ENCODE results near the gene CAB39. TPM values are rescaled to one million over a fixed set of nuclear protein-coding genes. Genes with fewer than 3 reads are reported as not detected.
A peak's percentile ranks its signal among the peaks of the same experiment; 100 is the strongest.

CAB39 gene
- total and polyA plus RNA-seq, 2 of the 8 experiments (the other 6 are each of a cell fraction or from before 2014, with no cell fraction given): 16.4 to 50.5 TPM

DNA sequence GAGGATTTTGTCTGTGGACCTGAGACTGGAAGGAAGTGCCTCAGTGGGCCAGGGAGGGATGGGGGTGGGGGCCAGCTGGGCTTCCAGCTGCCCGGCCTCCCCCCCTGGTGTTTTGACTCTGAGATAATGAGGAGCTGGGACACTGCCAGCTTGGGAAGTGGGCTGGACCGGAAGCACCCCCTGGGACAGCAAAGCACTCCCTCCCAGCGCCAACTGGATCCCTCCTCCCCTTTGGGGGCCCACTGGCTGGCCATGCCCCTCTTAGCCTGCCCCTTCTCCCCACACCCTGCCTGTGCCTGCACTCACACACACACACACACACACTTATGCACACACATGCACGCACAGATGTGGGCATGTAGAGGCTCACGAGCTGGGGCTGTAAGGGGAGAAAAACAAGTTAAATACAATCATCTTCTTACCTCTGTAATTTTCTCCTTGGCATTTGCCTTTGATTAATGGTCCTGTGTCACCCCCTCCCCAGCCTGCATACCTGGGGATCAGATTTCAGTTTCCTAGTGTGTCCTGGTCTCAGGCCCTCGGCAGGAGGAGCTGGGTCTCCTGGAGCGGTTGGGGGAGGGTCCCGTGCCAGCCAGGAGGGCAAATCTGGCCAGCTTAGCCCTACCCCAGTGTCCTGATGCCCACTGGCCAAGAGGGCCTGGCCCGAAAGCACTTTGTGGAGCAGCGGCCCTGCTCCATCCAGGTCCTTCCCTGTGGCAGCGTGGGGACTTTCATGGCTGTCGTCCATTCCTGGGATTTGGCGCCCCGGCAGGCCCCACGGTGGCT is 155.7 kb downstream of the CAB39 start:
- no peak for FAIRE-seq
- 14% methylated on average over 13 of the region's 15 CpGs; no CpG with 5 or more reads in 1 of the 2 experiments for WGBS, 2 experiments (ENCODE audit: extremely low coverage in 1 of 2, insufficient coverage in 1 of 2, insufficient read length in 1 of 2, insufficient replicate concordance in 2 of 2, low coverage in 1 of 2, low lambda C conversion rate in 2 of 2, missing lambda C conversion rate in 1 of 2)
- H3K27ac ChIP-seq (ENCODE audit: low read depth, low read length): peak overlapping the region; percentile 75
- TF ChIP-seq EZH2 (IDR thresholded peaks at IDR 0.05; ENCODE audit: low read depth, low read length, severe bottlenecking) (no peak), TCF12 (IDR thresholded peaks at IDR 0.05; ENCODE audit: low read depth, low read length) (0 out of 2 replicates have a peak, but pooled peaks have one; percentile 18), SRF (IDR thresholded peaks at IDR 0.05; ENCODE audit: low read depth, low read length) (no peak), GABPA (IDR thresholded peaks at IDR 0.05; ENCODE audit: borderline replicate concordance, insufficient read depth, low read length) (no peak), CREB1 (IDR thresholded peaks at IDR 0.05) (no peak), NRF1 (IDR thresholded peaks at IDR 0.05; ENCODE audit: low read depth, low read length) (no peak), NANOG (IDR thresholded peaks at IDR 0.05; ENCODE audit: insufficient read depth, low read depth, low read length, poor library complexity, severe bottlenecking) (no peak), POU5F1 (IDR thresholded peaks at IDR 0.05; ENCODE audit: low read depth, low read length) (no peak), GTF2F1 (IDR thresholded peaks at IDR 0.05; ENCODE audit: borderline replicate concordance, low read depth, low read length) (no peak)
- TF ChIP-seq, protein P1, sequence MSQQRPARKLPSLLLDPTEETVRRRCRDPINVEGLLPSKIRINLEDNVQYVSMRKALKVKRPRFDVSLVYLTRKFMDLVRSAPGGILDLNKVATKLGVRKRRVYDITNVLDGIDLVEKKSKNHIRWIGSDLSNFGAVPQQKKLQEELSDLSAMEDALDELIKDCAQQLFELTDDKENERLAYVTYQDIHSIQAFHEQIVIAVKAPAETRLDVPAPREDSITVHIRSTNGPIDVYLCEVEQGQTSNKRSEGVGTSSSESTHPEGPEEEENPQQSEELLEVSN (IDR thresholded peaks at IDR 0.05): no peak

More for the DNA sequence above, 155.7 kb downstream of the CAB39 start:
- peak overlapping the region; percentile 21 to 53 (median 32); a peak in 6 of 8 replicates for H3K4me3 ChIP-seq (ENCODE audit: extremely low read depth in 1 of 4, insufficient read depth in 2 of 4, low read depth in 3 of 4, low read length in 4 of 4)
- H2BK15ac ChIP-seq (ENCODE audit: low read length): no peak overlapping the region
- H3K9me3 ChIP-seq (ENCODE audit: insufficient read depth in 2 of 2, low read depth in 1 of 2, low read length in 1 of 2): no peaks in the 10 kb centered on the region
- peaks cover 17 to 68% (median 56%) of the 10 kb centered on the region in 4 experiments for H3K4me1 ChIP-seq (replicated peaks in 1 of 4; ENCODE audit: control insufficient read depth in 3 of 4, insufficient read depth in 4 of 4, low read length in 3 of 4)
- H2BK5ac ChIP-seq (ENCODE audit: low read depth, low read length): peak overlapping the region; percentile 100
- no peak overlapping the region for H3K23ac ChIP-seq (ENCODE audit: insufficient read length)
- H3K9ac ChIP-seq (replicated peaks in 1 of 4; ENCODE audit: extremely low read depth in 1 of 4, low read depth in 3 of 4, low read length in 3 of 4): peak overlapping the region in 3 of 4 experiments; percentile 43 to 53 (median 51); a peak in 5 of 7 replicates
- peak overlapping the region; percentile 94; the same call in 1 of the 2 replicates for H2BK20ac ChIP-seq (ENCODE audit: low read length)
- peak overlapping the region; percentile 88 for H3K56ac ChIP-seq (replicated peaks; ENCODE audit: insufficient read length, low read depth, low read length)
- peaks cover 20% of the 10 kb centered on the region for H3K23me2 ChIP-seq (ENCODE audit: low read depth, low read length)
- no peaks in the 10 kb centered on the region; a peak in 1 of 7 replicates for H3K27me3 ChIP-seq (replicated peaks in 1 of 4; ENCODE audit: control insufficient read depth in 3 of 4, extremely low read depth in 1 of 4, insufficient read depth in 3 of 4, low read length in 3 of 4)
- H2AFZ ChIP-seq (ENCODE audit: low read length): no peak overlapping the region
- H2BK120ac ChIP-seq (replicated peaks; ENCODE audit: low read depth, low read length): peak overlapping the region; percentile 88
- peak overlapping the region; percentile 98 for H4K5ac ChIP-seq (ENCODE audit: insufficient read length, low read depth, low read length)
- H3K79me2 ChIP-seq (ENCODE audit: control insufficient read depth in 1 of 2, insufficient read depth in 2 of 2, low read length in 2 of 2): peaks cover 16 to 86% of the 10 kb centered on the region in 2 experiments
- H3K4ac ChIP-seq (replicated peaks; ENCODE audit: insufficient read length, low read depth, low read length): peak overlapping the region; percentile 99
- POLR2A ChIA-PET (ENCODE audit: partially characterized antibody): interaction anchor here (0.6 to 6.6 kb wide), 14 partner anchors 9 to 760 kb away, joined by 3 to 50 read pairs (median 6); no protein-coding TSS in a partner anchor
- H2BK12ac ChIP-seq (ENCODE audit: low read depth, low read length): peak overlapping the region; percentile 99
- H3K4me2 ChIP-seq (ENCODE audit: insufficient read depth in 1 of 2, low read depth in 2 of 2, low read length in 2 of 2): peak overlapping the region; percentile 71 to 94
- H3K14ac ChIP-seq (ENCODE audit: insufficient read length): peak overlapping the region; percentile 52
- peak overlapping the region; percentile 99 for H2AK5ac ChIP-seq (ENCODE audit: low read depth, low read length)
- H4K91ac ChIP-seq (replicated peaks; ENCODE audit: insufficient read length, low read length): peak overlapping the region; percentile 99
- peaks cover 29% of the 10 kb centered on the region for H3K79me1 ChIP-seq (ENCODE audit: low read depth, low read length)
- H3K18ac ChIP-seq (ENCODE audit: extremely low read depth, low read length): peak overlapping the region; percentile 97
- H4K20me1 ChIP-seq (replicated peaks in 1 of 2; ENCODE audit: control insufficient read depth in 1 of 2, insufficient read depth in 2 of 2, low read length in 2 of 2): peaks cover 2 to 18% of the 10 kb centered on the region in 2 experiments
- H3K36me3 ChIP-seq (ENCODE audit: control insufficient read depth in 2 of 4, insufficient read depth in 4 of 4, low read length in 3 of 4): peaks cover 0 to 6% (median under 1%) of the 10 kb centered on the region in 4 experiments; a peak in 2 of 8 replicates
- H4K8ac ChIP-seq (ENCODE audit: extremely low read depth, insufficient read depth, low read length): peak overlapping the region; percentile 81
- CTCF ChIA-PET (ENCODE audit: partially characterized antibody): interaction anchor here (1.0 to 10.1 kb wide), 6 partner anchors 10 to 56 kb away, joined by 3 to 86 read pairs (median 8); no protein-coding TSS in a partner anchor
- peak in 1 of 2 experiments; percentile 72 for DNase-seq (ENCODE audit: low read depth in 1 of 2, low spot score in 2 of 2)

All from H1 (cell line).